Caco-2 (cell line): ENCODE measurements around the gene OAT. TPM values are rescaled to one million over a fixed set of nuclear protein-coding genes. Genes with fewer than 3 reads are reported as not detected.

Source experiments
- BruUV-seq: library from RNA; stranded (reverse); fragments of 400-500 nt; replicated peaks from 2 replicates; lab custom pipeline; 2021; lab: Mats Ljungman, UMichigan
- CTCF ChIA-PET: fragments of 300-600 bp; sonication (Branson Sonifier 250); formaldehyde crosslinking; loops from one replicate; lab custom pipeline; 2022; ENCODE audit warnings: antibody characterized with exemption; lab: Charles Lee
- POLR2A ChIA-PET: fragments of 300-600 bp; sonication (Branson Sonifier 250); formaldehyde crosslinking; loops from one replicate; lab custom pipeline; 2022; ENCODE audit warnings: antibody characterized with exemption; lab: Charles Lee
- DNase-seq, 2 experiments: peaks; one replicate each; pipeline versions ENCODE4 v3.0.0 to v3.0.0-alpha.2; 2020 to 2022
- H3K27me3 ChIP-seq: replicated peaks from 2 replicates; pipeline ENCODE4 v1.6.0; 2011; ENCODE audit warnings: low read length; ENCODE audit not compliant: control insufficient read depth, insufficient read depth
- H3K36me3 ChIP-seq: 2 replicates; pipeline ENCODE4 v1.5.1; 2011; ENCODE audit warnings: low read length; ENCODE audit not compliant: control insufficient read depth, insufficient read depth
- H3K4me1 ChIP-seq: fragments of 250-450 bp; sonication (Bioruptor Pico); 2 replicates; pipeline ENCODE4 v1.5.1; 2020; ENCODE audit warnings: mild to moderate bottlenecking
- H3K4me3 ChIP-seq: 2 replicates; pipeline ENCODE4 v1.5.1; 2011; ENCODE audit warnings: low read depth, mild to moderate bottlenecking, control low read depth, low read length
- H3K9me3 ChIP-seq: fragments of 250-450 bp; sonication (Bioruptor Pico); 2 replicates; pipeline ENCODE4 v1.5.1; 2020; ENCODE audit warnings: mild to moderate bottlenecking, moderate library complexity
- H3K27ac Mint-ChIP-seq: one replicate; pipeline ENCODE4 v1.8.0; 2022; ENCODE audit warnings: mixed read lengths; ENCODE audit not compliant: unreplicated experiment
- H3K27me3 Mint-ChIP-seq: one replicate; pipeline ENCODE4 v1.8.0; 2022; ENCODE audit warnings: mixed read lengths; ENCODE audit not compliant: insufficient read depth, unreplicated experiment
- H3K36me3 Mint-ChIP-seq: one replicate; pipeline ENCODE4 v1.8.0; 2022; ENCODE audit warnings: mild to moderate bottlenecking, mixed read lengths; ENCODE audit not compliant: insufficient read depth, unreplicated experiment
- H3K4me1 Mint-ChIP-seq: one replicate; pipeline ENCODE4 v1.8.0; 2022; ENCODE audit warnings: low read depth, mixed read lengths; ENCODE audit not compliant: unreplicated experiment
- H3K4me3 Mint-ChIP-seq: one replicate; pipeline ENCODE4 v1.8.0; 2022; ENCODE audit warnings: mild to moderate bottlenecking, moderate library complexity, mixed read lengths; ENCODE audit not compliant: unreplicated experiment
- H3K9me3 Mint-ChIP-seq: one replicate; pipeline ENCODE4 v1.8.0; 2022; ENCODE audit warnings: mixed read lengths; ENCODE audit not compliant: unreplicated experiment
- CTCF ChIP-seq, 2 experiments: fragments of 200-600 bp in 1 of 2; IDR thresholded peaks; 1 replicate in 1 of 2; 2 replicates in 1 of 2; pipeline versions ENCODE4 v1.5.1 to v1.8.0; 2011 to 2022; ENCODE audit warnings: antibody characterized with exemption in 1 of 2, control low read depth in 1 of 2, inconsistent platforms in 1 of 2, low read depth in 1 of 2, low read length in 1 of 2, mild to moderate bottlenecking in 1 of 2, moderate library complexity in 1 of 2; ENCODE audit not compliant: insufficient read depth in 1 of 2, severe bottlenecking in 1 of 2, unreplicated experiment in 1 of 2
- intact Hi-C: fragments of 100-400 bp; cut with micrococcal nuclease; formaldehyde crosslinking; loops from one replicate; pipeline ENCODE4 v1.10.0; 2022; ENCODE audit not compliant: unreplicated experiment
- total RNA-seq: library from RNA; stranded (reverse); gene quantifications from 2 replicates; pipeline ENCODE4 v1.2.3, GENCODE V29; 2022

The OAT gene
- total RNA-seq, 1 experiment from 2014 or later: 312 TPM

- Mint-ChIP-seq H3K36me3 (peaks cover 13% of the 10 kb centered on the region), H3K4me3 (no peak overlapping the region), H3K27ac (no peak overlapping the region), H3K4me1 (peaks cover 36% of the 10 kb centered on the region), H3K27me3 (no peaks in the 10 kb centered on the region), H3K9me3 (no peaks in the 10 kb centered on the region)
- POLR2A ChIA-PET: no interaction called here
- no peak for TF ChIP-seq CTCF (IDR thresholded peaks at IDR 0.05; ENCODE audit: insufficient read depth in 1 of 2, low read depth in 1 of 2, low read length in 1 of 2, severe bottlenecking in 1 of 2, unreplicated experiment in 1 of 2)
- Histone ChIP-seq H3K4me3 (no peak overlapping the region), H3K4me1 (peaks cover 25% of the 10 kb centered on the region), H3K9me3 (no peaks in the 10 kb centered on the region), H3K27me3 (no peaks in the 10 kb centered on the region), H3K36me3 (no peaks in the 10 kb centered on the region; the same call in none of the 2 replicates)
- no TSS peak for BruUV-seq
- intact Hi-C loops: no loop called here
- no peak for DNase-seq
- CTCF ChIA-PET: no interaction called here
Measured at GRCh38 chr10:124465777-124466488, 47.2 kb upstream of the OAT start.

- H3K27ac Mint-ChIP-seq: peak overlapping the region; percentile 21
- intact Hi-C loops: no loop called here
Measured at GRCh38 chr10:124465003-124465776, 46.5 kb upstream of the OAT start.

More at GRCh38 chr10:124465003-124465776, 46.5 kb upstream of the OAT start:
- no TSS peak for BruUV-seq
- H3K36me3 ChIP-seq: no peaks in the 10 kb centered on the region; the same call in none of the 2 replicates
- Mint-ChIP-seq H3K4me1 (peaks cover 28% of the 10 kb centered on the region), H3K36me3 (peaks cover 6% of the 10 kb centered on the region), H3K4me3 (no peak overlapping the region), H3K27me3 (no peaks in the 10 kb centered on the region), H3K9me3 (no peaks in the 10 kb centered on the region)
- DNase-seq: no peak
- no peak overlapping the region for H3K4me3 ChIP-seq
- H3K4me1 ChIP-seq: peaks cover 20% of the 10 kb centered on the region
- H3K9me3 ChIP-seq: no peaks in the 10 kb centered on the region
- ChIA-PET POLR2A (interaction anchor here (0.7 kb wide), 1 partner anchor 46 kb away, joined by 3 read pairs; no protein-coding TSS in a partner anchor), CTCF (no interaction called here)
- TF ChIP-seq CTCF (IDR thresholded peaks at IDR 0.05; ENCODE audit: insufficient read depth in 1 of 2, low read depth in 1 of 2, low read length in 1 of 2, severe bottlenecking in 1 of 2, unreplicated experiment in 1 of 2): no peak
- no peaks in the 10 kb centered on the region for H3K27me3 ChIP-seq
